ENCODE results near the gene TGFBR3.

TGFBR3 gene

GRCh38 chr1:91750398-91750996 lies 135.5 kb downstream of the TGFBR3 start:
- DNase-seq, result no peak

GRCh38 chr1:91749788-91750231 lies 136.1 kb downstream of the TGFBR3 start:
- DNase-seq, result no peak

GRCh38 chr1:91747666-91748065 lies 138.3 kb downstream of the TGFBR3 start:
- DNase-seq, result no peak

DNA sequence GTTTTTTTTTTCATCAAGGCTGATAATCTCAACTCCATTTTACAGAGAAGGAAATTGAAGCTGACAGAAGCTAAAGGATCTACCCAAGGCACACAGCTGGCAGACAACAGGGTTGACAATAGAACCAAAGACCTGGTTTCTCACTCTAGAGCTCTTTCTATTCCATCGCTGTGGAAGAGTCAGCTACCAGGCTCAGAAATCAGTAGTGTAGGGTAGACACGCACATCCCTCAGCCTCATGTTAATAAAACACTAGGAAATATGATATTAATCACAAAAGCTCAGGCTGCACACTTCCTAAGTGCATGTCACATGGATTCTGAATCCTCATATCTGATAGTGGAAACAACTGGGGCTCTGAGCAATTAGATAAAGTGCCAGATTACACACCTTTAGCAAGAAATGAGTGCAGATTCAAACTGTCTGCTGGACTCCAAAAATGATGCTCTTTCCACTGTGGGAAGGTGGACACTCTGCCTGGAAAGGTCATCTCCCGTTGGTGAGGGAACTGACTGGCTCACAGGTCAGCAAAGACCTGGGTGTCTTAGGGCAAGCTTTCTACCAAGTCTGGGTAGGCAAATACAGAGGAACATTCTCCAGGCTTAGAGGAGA lies 139.1 kb downstream of the TGFBR3 start:
- DNase-seq, result no peak

DNA sequence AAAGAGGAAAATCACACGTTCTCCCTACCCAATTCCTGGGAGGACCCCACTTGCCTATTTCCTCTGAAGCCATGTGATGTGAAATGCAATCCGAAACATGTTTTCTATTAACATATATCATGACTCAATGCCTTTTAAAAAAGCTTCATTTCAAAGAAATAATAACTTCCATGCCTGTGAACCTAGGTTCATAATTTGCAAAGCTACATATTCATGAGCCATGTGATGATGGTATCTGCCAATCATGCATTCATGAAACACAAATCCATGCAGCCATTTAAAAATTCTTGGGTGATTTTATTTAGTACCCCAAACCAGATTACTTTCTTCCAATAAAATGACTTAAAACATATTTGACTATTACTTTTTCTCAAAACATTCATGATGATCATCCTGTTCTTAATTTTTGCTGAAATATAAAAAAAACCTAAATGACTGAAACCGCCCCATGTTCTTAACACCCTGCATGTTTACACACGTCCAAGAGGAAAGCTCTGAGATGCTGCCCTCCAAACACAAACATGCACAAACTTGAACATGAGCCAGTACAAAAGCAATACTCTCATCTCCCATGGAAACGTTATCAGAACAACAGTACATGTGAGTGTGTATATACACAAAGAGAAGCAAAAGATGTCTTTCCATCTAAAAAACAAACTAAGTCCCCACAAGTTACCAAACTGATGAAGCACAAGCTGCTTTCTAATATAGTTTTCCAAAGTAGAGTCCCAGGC lies 140.1 kb downstream of the TGFBR3 start:
- DNase-seq, result no peak

GRCh38 chr1:91744953-91745639 lies 140.9 kb downstream of the TGFBR3 start:
- no peak for DNase-seq

GRCh38 chr1:91742848-91743292 lies 143.1 kb downstream of the TGFBR3 start:
- DNase-seq, result no peak

DNA sequence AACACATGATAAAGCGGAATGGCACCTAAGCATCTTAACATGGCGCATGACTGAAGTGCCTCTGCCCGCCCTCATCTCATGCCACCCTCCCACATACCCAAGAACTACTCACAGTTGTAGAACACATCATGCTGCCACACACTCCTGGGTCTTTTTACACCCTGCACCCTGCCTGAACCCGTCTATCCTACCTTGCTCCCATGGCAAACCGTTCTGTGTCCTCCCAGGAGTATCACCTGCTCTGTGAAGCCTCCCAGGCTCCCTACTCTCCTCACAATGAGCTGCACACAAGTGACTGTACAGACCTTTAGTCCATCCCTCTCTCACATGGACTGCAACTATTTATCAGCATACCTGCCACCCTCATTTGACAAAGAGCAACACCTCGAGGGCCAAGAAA lies 144.0 kb downstream of the TGFBR3 start:
- DNase-seq, result no peak

- no peak for DNase-seq
Observed at GRCh38 chr1:91741301-91741700, 144.7 kb downstream of the TGFBR3 start.

GRCh38 chr1:91737650-91738049 lies 148.3 kb downstream of the TGFBR3 start:
- DNase-seq, result no peak

GRCh38 chr1:91736715-91737615 lies 149.0 kb downstream of the TGFBR3 start:
- no peak for DNase-seq

DNA sequence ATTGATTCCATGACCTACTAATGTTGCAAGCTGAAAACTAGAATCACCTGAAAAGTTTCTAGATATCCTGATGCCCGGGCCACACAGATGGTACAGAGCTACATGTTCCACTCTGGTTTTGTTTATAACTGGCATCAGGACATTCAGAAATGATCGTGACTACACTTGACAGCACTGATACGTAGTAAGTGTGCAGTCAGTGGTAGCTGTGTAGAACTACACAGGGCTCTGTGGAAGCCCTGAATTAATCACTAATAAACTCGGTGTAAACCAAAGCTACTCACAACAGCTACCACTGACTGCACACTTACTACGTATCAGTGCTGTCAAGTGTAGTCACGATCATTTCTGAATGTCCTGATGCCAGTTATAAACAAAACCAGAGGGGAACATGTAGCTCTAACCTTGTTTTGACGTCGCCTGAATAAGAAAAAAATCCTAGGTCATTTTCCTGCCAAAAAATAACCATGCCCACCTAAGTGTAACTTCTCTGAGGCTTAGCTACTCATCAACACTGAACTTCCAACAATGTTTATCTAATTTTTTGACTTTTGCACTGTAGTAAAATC lies 149.7 kb downstream of the TGFBR3 start:
- no peak for DNase-seq

DNA sequence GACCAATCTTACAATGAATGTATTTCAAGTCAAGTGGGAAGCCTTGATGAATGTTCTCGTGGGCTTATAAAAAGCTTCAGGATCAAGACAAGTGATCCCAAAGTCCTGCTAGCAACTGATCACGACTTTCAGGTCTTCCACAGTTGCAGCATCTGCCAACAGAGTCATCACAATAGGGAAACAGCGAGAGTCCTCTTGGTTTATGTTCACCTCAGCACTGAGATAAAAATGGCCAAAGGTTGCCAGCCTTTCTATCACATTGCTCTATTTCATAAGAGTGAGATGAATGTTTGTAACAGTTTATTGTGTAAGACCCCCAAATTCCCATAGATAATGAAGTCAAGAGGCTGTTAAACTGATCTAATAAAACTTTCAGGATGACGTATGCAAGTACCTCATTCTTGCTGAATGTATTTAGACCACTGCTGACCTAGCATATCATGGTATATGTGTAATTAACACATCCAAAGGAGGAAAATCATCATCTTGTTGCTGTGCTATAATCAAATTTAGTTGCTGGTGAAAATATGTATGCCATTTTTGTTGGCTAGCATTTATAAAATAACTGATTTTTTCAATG lies 150.6 kb downstream of the TGFBR3 start:
- DNase-seq, result no peak

DNA sequence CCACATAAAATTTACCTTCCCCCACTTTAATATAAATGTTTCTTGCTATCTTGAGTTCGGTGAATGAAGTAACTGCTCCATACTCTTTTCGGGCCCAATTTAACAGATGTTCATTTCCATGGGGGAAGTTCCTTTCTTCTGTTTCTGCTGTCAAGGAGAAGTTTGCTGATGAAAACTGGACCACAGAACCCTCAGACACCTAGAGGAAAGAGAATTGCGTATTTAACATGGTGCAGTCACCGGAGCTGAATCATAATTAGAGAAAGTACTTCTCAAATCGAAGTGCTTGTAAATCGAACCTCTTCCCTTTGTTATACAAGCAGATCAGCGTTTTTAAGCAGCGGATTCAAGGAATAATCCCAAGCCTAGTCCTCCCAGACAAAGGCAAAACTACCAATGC lies 151.2 kb downstream of the TGFBR3 start:
- no peak for DNase-seq

- no peak for DNase-seq
Observed at GRCh38 chr1:91733108-91733710, 152.7 kb downstream of the TGFBR3 start.

DNA sequence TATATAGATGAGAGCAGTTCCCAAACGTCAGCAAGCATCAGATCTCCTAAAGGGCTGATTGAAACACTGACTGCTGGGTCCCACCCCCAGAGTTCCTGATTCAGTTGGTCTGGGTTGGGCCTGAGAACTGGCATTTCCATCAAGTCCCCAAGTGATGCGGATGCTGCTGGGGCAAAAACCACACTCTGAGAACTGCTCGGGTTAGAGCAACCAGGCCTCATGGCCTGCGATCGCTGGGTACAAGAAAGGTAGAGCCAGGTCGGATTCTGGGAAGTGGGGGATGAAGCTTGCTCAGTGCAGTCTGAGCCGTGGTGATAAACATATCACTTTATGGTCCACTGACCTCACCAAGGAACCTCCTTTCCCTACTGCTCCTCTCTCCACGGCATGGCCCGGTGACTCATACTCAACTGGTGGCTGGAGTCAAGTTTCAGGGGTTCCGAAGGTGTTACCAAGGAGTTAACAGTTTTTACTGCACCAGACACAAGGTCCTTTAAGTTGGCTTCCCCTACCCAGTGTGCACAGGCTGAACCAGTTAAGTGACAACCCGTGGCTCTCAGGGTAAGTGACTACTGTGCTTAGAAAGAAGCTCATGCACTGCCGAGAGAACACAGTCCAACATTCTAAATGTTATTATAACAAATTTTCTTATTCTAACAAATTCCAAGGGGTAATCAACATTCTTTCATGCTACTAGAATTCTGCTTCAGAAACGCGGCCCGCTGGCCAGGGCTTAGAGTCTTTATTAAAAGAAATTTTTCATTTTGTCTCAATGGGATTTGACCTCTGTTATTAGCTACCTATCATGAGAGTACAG lies 153.5 kb downstream of the TGFBR3 start:
- no peak for DNase-seq

GRCh38 chr1:91731815-91732214 lies 154.1 kb downstream of the TGFBR3 start:
- no peak for DNase-seq

GRCh38 chr1:91730801-91731732 lies 154.9 kb downstream of the TGFBR3 start:
- no peak for DNase-seq
